Cerebellar cortex (tissue), 1 donor: Measurements from ENCODE around the gene FGF12.

ENCODE experiments used
- DNase-seq: peaks from one replicate; pipeline ENCODE4 v3.0.0-alpha.2; 2015; ENCODE audit warnings: low spot score

FGF12 gene

DNA sequence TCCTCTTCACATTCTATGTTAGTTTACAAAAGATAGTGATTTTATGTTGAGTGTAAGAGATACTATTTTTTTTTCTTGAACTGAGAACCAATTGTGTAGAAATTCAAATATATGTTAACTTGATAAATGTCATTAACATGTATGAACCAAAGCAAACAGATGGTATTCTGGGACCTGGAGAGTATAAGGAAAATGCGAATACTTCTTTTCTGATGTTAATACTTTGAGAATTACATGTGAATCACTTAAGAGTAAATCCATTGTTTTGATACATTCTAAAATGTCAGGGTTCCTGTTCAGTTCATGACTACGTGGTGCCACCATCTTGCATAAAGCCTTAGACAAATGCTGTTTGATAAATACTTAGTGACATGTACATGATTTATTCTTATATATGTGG is 541.3 kb downstream of the FGF12 start:
- DNase-seq = no peak

DNA sequence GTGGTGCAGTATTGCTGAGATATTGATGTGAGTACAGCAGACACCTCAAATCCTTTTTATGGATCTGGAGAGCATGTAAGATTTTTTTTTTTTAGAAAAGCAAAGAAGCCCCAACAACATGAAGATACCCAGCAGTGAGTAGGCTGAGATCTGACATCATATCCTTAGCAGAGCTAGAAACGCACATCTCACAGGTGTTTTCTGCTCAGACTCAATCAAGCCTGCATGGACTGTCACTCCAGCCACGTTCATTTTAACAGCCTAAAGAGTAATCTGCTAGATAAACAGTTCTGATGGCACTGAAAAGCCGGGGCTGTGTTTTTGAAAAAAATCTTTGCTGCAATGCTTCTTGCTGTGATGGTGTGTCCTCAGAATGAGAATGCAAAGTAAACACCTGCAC is 544.2 kb downstream of the FGF12 start:
- DNase-seq = no peak

DNA sequence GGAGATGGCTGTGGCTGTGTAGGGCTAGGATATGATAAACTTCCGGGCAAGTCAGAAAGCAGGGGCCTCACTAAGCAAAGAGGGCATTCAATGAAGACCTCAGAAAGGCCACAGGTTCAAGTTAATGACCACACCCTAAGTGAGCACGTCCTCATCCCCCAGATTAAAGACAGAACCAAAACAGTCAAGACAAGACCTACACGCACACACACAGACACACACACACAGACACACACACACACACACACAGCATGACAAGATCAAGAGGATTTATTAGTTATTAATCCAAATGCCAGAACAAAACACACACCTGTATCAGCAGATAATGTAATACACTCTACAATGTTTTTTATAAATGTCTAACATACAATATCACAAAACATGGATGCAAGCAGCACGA is 546.2 kb downstream of the FGF12 start:
- no peak for DNase-seq

GRCh38 chr3:192177383-192177782 is 550.0 kb downstream of the FGF12 start:
- DNase-seq = no peak

DNA sequence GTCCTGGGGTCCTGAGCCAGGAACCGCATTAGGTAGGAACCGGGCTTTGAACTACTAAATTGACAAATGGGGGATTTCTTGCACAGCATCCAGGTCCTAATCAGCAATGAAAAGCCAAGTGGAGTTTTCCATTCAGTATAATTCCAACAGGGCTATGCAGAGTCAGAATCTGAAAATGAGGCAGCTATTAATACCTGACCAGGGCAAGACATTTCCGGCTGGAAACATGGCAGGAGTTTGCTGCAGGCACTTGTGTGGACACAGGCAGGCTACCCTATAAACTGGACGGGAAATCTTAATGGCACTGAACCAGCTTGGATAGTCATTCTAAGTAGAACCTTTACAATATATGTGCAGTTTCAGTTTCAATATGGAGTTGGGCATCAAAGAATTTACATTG is 553.1 kb downstream of the FGF12 start:
- no peak for DNase-seq

DNA sequence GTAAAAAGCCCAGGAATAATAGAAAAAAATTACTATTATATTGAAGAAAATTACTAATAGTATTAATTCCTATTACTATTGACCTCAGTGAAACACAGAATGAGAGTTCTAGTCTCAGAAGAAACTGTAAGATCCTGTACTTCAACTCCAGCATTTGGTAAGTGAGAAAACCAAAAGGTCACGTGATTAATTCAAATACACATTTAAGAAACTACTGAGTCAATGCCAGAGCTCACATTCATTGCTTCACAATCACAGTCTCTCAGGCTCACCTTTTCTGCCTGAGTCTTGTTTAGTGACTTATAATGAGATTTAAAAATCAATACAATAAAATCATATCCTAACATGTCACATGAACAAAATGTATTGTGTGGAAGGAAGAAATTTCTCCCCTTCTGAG is 556.1 kb downstream of the FGF12 start:
- DNase-seq = no peak

DNA sequence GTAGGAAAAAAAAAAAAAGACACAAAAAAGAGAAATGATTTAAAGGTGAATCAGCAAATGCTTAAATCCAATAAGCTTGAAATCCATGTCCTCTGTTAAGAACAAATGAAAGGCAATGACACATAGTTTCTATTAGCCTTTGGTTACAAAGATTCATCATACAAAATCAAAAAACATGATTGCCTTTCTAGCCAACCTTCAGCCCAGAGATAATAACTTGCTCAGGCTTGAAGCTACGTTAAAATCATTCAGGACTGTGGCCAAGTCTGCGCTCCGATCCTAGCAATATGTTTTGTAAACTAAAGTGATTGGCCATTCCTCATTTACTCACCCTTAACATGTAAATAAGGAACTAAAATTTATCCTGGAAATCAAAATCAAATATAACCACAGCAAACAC is 556.7 kb downstream of the FGF12 start:
- DNase-seq = no peak

- DNase-seq = no peak
Measured at GRCh38 chr3:192170031-192170430, 557.3 kb downstream of the FGF12 start.

DNA sequence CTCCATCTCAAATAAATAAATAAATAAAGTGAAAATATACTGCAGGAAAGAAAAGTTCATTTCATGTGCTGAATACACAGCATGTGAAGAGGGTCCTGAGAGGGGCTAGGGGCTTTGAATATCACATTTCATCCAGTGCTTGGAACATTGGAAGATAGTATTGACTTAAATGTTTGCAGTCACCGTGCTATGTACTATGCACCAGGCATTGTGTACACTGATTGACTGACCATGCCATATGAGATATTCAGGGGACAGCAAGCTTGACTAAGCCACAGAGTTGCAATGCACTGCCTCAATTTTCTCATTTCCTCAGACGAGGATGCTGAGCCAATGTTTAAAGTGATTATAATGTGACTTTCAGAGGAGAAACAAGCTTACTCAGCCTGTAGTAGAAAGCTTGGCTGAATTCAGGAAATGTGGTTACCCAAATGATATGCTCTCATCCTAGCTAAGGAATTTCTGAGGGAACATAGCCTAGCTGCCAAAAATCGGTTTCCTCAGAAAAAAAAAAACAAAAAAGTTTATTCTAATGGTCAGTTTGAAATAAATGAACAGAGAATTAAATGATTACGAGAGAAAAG is 557.9 kb downstream of the FGF12 start:
- DNase-seq = no peak

- DNase-seq = no peak
Measured at GRCh38 chr3:192168202-192168601, 559.1 kb downstream of the FGF12 start.

DNA sequence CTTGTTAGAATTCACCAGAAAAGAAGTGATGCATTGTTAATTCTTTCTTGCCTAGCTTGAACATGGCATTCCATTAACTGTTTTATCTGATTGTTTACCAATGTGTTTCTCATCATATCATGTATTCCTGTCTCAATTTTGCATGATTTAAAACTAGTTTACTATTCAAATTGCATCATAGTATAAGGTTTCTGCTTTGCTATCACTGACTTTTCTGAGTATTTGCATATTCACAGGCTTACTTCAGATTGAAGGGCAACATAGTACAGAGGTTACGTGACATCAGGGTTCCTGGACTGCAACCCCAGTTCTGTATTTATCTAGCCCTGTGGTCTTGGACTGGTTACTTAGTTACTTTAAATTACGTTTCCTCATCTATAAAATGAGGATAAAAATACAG is 561.8 kb downstream of the FGF12 start:
- DNase-seq = no peak

DNA sequence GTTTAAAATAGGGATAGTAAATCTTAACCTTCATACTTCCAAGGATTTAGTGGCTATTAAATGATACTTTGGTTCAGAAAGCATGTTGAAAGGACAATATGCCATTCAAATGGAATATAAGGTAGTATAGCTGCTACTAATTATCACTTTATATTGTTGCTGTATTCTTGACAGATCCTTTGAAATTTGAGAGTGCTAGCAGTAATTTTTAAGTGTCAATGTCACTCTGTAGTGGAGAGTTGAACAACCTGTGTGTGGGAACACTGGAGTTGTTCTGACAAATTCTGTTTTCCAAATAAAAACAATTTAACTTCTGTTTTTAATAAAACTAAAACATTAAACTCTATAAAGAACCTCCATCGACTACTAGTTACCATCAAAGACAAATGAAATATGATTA is 565.7 kb downstream of the FGF12 start:
- no peak for DNase-seq

DNA sequence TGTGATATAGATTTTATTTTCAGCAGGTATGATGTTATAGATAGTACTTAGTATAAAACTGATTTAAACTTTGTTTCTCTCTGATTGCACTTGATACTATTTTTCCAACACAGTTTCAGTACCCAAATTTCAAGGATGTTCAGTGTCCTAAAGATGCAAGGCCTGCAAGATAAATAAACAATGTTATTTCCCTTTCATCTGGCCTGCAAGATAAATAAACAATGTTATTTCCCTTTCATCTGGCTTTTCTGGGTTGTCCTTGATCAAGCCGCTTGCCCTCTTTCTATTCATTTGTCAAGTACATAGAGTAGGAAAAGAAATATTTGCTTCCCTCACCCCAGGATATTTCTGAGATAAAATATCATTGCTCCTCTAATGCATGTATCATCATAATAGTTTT is 571.0 kb downstream of the FGF12 start:
- DNase-seq = no peak

- DNase-seq = no peak
Measured at GRCh38 chr3:192155194-192155593, 572.1 kb downstream of the FGF12 start.

- DNase-seq = no peak
Measured at GRCh38 chr3:192133271-192133670, 594.1 kb downstream of the FGF12 start.

DNA sequence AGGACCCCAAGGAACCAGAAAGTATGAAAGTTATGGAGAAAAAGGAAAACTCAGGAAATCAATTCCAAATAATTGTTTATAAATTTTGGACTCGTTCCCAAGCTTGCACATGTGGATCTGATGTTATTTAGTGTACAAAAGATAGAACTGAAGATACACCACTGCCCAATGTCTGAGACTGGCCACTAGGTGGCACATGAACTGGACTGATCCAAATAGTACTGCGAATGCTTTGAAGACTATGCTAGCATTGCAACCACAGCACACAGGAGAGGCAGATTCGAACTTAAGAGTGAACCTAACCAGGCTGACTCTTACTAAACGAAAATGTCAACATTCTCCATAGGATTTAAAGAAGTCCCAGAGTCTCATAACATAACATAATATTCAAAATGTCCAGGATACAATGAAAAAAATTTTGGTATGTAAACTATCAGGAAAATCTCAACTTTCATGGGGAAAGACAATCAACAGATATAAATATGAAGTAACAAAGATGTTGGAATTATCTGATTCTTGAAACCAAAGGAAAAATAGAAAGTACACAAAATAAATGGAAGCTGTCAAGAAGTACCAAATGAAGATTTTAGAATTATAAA is 596.7 kb downstream of the FGF12 start:
- peak; percentile 79 for DNase-seq

DNA sequence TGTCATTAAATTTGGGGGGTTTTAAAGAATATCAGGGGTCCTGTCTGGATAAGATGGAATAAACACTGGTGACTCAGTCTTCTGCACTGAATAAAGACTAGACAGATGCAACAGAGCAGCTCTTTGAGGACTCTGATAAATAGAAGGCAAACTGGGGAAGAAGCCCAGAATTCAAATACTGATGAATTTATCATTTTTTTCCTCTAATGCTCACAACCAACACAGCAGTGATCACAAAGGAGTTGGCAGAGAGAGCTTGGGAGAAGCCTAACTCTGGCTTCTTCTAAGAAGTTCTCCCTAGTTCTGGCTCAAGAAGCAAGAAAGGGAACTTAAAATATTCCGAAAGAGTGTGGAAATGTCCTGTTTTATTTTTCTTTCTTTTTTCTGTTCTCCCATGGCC is 597.8 kb downstream of the FGF12 start:
- no peak for DNase-seq

DNA sequence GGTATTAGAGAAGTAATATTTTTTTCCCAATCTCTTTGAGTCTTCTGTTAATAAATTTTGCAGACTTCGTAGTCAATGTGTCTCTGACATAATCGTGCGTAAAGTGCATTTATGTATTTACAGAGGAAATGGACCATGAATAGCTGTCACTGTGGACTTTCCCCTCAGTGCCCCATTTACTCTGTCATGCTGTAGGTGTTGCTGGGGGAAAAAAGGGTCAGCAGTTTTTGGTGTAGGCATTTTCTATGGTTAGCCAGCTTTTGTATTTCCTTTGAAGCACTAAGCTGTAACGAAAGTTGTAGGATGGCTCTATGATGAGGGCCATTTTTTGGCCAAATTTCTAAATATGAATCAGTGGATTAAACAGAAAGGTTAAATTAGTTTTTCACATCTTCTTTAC is 598.4 kb downstream of the FGF12 start:
- no peak for DNase-seq

DNA sequence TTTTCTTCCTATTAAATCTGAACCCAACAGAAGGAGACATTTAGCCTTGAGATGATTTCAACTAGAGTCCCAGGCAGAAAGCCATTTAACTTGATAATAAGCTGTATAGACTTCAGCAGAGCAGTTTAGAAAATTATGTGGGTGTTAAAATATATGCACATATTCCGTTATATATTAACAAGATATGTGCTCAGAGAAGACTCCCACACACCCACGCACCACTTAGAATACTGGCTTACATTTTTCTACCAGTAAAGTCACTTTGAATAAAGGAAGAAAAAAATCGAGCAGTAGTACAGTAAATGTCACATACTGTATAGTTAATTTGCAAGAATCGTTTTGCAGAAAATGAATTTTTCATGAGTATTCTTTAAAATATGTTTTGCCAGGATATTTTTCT is 599.3 kb downstream of the FGF12 start:
- no peak for DNase-seq

DNA sequence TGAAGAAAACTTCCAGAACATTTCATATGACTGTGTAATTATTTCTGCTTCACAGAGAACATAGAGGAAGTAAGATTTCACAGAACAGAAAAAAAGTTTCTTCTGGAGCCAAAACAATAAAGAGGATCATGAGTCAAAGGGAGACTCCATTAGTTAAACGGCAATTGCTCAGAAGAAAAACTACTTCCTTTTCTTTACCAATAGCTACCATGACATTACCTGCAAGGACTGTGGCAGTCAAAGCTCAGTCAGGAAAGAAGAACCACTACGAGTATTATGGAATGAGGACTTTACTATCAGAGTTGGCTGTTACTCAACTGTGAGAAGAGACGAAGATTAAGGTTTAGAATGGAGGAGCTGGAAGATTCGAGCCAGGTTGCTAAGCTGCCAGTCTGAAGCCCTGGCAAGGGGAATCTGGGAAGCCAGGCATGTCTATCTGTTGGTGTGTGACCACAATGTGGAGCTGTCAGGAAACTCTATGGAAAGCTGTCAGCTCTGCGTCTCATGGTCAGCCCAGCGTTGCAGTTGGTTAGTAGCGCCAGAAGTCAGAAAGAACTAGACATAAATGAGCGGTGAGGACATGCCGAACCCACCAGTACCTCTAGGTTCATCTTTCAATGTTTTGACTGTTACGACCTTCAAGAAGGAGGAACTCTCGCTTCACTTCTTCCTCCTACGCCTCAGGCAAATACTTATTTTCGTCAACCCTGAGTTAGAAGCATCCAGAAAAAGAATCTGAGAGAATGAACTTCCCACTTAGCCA is 604.3 kb downstream of the FGF12 start:
- no peak for DNase-seq

GRCh38 chr3:192121923-192122322 is 605.4 kb downstream of the FGF12 start:
- no peak for DNase-seq

GRCh38 chr3:192108820-192109219 is 618.5 kb downstream of the FGF12 start:
- no peak for DNase-seq

DNA sequence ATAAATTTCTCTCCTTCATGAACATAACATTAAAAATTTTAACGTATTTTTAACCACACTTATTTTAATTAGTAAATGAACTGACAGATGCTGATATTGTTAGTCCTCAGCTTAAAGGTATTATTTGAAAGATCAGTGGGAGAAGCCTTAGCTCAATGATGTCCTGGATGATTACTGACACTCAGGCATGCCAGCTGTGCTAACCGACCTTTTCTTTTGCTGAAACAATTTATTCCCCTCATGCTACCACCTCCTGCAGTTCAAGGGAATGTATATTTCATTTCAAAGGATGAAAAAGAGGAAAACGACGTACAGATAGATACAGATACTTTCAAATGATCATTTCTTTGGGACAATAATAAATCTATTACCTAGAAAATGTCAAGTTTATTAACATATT is 620.8 kb downstream of the FGF12 start:
- no peak for DNase-seq
